GM21390 (cell line): Measurements from ENCODE around the gene UBE2S.
"Not testable (repeated sequence)": the region's sequence is repeated elsewhere in the genome, so short reads cannot be mapped to it uniquely, and the experiment has no call there.

Source experiments
- ATAC-seq: cut with Tn5 transposase; IDR thresholded peaks from one replicate; pipeline ENCODE4 v1.9.1; 2021; ENCODE audit not compliant: unreplicated experiment

UBE2S gene

GRCh38 chr19:55440411-55441105, 33.0 kb upstream of the UBE2S start:
- ATAC-seq, result no peak

DNA sequence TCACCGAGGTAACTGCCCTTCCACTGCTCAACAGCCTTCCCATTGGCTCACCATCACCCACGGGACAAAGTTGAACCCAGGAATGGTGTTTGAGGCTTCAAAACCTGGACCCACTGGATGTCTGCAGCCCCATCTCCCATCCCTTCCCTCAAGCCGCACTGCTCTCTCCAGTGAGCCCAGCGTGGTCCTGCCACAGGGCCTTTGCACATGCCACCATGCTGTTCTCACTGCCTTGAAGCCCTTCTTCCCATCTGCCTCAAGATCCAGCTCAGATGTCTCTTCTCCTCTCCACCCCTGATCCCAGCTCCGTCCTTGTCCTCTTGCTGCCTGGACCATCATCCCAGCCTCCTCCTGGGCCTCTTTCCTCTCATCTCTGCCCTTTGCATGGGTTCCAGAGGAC, 31.5 kb upstream of the UBE2S start:
- no peak for ATAC-seq

GRCh38 chr19:55437410-55437809, 29.8 kb upstream of the UBE2S start:
- ATAC-seq, result no peak

GRCh38 chr19:55436847-55437246, 29.3 kb upstream of the UBE2S start:
- no peak for ATAC-seq

- no peak for ATAC-seq
These were observed 27.4 kb upstream of the UBE2S start for GRCh38 chr19:55435020-55435419.

DNA sequence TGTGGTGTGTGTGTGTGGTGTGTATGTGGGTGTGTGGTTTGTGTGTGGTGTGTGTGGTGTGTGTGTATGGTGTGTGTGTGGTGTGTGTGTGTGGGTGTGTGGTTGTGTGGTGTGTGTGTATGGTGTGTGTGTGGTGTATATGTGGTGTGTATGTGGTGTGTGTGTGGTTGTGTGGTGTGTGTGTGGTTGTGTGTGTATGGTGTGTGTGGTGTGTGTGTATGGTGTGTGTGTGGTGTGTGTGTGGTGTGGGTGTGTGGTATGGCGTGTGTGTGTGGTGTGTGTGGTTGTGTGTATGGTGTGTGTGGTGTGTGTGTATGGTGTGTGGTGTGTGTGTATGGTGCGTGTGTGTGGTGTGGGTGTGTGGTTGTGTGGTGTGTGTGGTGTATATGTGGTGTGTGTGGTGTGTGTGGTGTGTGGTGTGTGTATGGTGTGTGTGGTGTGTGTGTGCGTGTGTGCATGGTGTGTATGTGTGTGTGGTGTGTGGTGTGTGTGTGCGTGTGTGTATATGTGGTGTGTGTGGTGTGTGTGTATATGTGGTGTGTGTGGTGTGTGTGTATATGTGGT, 26.9 kb upstream of the UBE2S start:
- ATAC-seq, result no peak

DNA sequence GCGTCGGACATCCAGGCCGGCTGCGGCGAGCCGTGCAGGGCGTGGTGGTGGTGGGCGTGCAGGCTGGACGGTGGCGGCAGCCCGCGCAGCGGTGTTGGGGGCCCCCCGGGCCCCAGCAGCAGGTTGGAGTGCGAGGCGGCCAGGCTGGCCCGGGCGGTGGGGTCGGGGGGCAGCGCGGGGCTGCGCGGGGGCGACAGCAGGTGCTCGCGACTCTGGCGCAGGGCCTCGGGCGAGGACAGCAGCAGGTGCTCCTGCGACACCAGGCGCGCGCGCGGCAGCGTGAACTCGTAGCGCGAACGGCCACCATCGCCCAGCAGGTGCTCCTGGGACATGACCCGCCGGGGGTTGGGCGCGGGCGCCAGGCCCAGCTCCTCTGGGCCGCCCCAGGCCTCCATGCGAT, 25.7 kb upstream of the UBE2S start:
- no peak for ATAC-seq

- no peak for ATAC-seq
These were observed 24.8 kb upstream of the UBE2S start for GRCh38 chr19:55432241-55432959.

- no peak for ATAC-seq
These were observed 23.6 kb upstream of the UBE2S start for GRCh38 chr19:55431183-55431582.

GRCh38 chr19:55426042-55426441, 18.5 kb upstream of the UBE2S start:
- no peak for ATAC-seq

- ATAC-seq, result no peak
These were observed 16.9 kb upstream of the UBE2S start for GRCh38 chr19:55424518-55424917.

- ATAC-seq, result no peak
These were observed 15.8 kb upstream of the UBE2S start for GRCh38 chr19:55423225-55424005.

DNA sequence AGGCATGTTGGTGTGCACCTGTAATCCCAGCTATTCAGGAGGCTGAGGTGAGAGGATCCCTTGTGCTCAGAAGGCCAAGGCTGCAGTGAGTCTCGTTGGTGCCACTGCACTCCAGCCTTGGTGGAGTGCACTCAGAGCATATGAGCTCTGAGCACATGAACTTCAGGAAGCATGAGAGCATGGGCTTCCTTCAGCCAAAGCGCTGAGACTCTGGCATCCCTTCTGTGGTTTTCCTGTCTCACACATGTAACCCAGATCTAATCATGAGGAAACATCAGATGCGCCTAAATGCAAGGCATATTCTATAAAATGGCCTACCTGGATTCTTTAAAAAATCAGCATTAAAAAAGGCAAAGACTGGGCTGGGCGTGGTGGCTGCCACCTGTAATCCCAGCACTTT, 13.7 kb upstream of the UBE2S start:
- not testable (repeated sequence) for ATAC-seq

- ATAC-seq, result no peak
These were observed 12.1 kb upstream of the UBE2S start for GRCh38 chr19:55419624-55420236.

GRCh38 chr19:55419103-55419502, 11.5 kb upstream of the UBE2S start:
- no peak for ATAC-seq

GRCh38 chr19:55418185-55418584, 10.6 kb upstream of the UBE2S start:
- no peak for ATAC-seq

- no peak for ATAC-seq
These were observed 2.6 kb upstream of the UBE2S start for GRCh38 chr19:55410168-55410567.

- ATAC-seq, result not testable (repeated sequence)
These were observed 1.6 kb upstream of the UBE2S start for GRCh38 chr19:55409179-55409578.

DNA sequence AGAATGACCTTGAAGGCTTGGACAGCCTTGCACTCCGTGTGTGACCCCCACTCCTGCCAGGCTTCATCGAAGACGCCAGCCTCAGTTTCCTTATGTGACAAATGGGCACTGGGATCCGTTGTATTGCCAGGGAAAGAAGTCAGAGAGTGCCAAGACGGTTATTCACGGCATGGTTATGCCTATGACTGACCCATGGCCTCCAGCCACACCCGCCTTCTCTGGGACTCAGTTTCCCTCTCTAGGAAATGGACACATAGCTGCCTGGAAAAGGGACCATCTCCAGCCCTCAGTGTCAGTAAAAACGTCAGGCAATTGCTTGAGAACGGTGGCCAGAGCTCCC, 915 bp upstream of the UBE2S start:
- no peak for ATAC-seq

DNA sequence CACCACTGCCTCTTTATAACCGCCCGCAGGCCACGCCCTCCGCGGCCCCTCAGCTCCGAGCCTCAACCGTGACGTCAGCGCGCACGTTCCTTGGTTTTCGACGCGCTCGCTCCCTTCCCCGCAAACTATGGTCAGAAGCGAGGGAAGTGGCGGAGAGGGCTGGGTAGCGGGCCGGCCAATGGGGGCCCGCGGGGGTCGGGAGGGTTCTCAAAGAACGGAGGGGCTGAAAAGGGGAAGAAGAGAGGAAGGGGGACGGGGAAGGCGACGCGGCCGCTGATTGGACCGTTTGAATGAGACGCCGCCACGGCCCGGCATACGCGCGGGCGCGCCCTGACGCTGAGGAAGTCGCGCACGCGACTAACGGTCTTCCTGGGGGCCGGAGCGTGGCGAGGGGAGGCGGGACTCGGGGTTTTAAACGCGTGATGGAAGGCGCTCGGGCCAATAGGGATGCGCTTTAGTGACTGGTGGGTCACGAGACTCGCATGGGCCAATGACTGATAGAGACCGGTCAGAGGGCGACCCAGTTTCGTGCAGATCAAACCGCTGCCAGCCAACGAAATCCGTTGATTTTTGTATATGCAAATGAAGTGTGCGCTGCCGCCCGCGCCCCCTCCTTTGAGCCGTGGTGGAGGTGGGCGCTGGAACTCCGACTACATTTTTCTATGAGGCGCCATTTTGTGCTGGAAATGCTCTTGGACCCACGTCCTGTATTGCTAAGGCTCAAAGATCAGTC, 378 bp upstream of the UBE2S start:
- peak; percentile 80 for ATAC-seq
